ENCODE results near the gene SPRR1B.

GRCh38 chr1:153058154-153058553 lies 27.2 kb downstream of the SPRR1B start:
- TF ChIP-seq POLR2AphosphoS5 (IDR thresholded peaks at IDR 0.05; ENCODE audit: insufficient read depth in 1 of 2, low read depth in 1 of 2) (no peak), POLR2A (IDR thresholded peaks at IDR 0.05) (no peak)
